Smooth muscle cell (in vitro differentiated cells): Measurements from ENCODE around the gene NPHP1. TPM values are rescaled to one million over a fixed set of nuclear protein-coding genes. Genes with fewer than 3 reads are reported as not detected.

ENCODE experiments used
- DNase-seq: peaks from one replicate; lab custom pipeline; 2025; ENCODE audit not compliant: unreplicated experiment; lab: John Stamatoyannopoulos, UW
- H2AFZ ChIP-seq: fragments of 200-600 bp; sonication (generic); 2 replicates; pipeline ENCODE4 v1.6.0; 2016; ENCODE audit warnings: antibody characterized with exemption, low read depth, mild to moderate bottlenecking
- H3F3A ChIP-seq: fragments of 200-600 bp; sonication (generic); 2 replicates; pipeline ENCODE4 v1.6.0; 2017; ENCODE audit warnings: antibody characterized with exemption, low read depth
- H3K27ac ChIP-seq: fragments of 200-600 bp; sonication (generic); 2 replicates; pipeline ENCODE4 v1.5.1; 2016; ENCODE audit warnings: low read depth, mild to moderate bottlenecking
- H3K27me3 ChIP-seq: fragments of 200-600 bp; sonication (generic); 2 replicates; pipeline ENCODE4 v1.6.1; 2016; ENCODE audit warnings: low read depth, mild to moderate bottlenecking
- H3K36me3 ChIP-seq: fragments of 200-600 bp; sonication (generic); 2 replicates; pipeline ENCODE4 v1.5.1; 2016; ENCODE audit warnings: low read depth
- H3K4me1 ChIP-seq: fragments of 200-600 bp; sonication (generic); 2 replicates; pipeline ENCODE4 v1.5.1; 2016; ENCODE audit warnings: low read depth
- H3K4me2 ChIP-seq: fragments of 200-600 bp; sonication (generic); 2 replicates; pipeline ENCODE4 v1.6.0; 2016; ENCODE audit warnings: mild to moderate bottlenecking
- H3K4me3 ChIP-seq: fragments of 200-600 bp; sonication (generic); 2 replicates; pipeline ENCODE4 v1.5.1; 2016; ENCODE audit warnings: mild to moderate bottlenecking
- H3K79me2 ChIP-seq: fragments of 200-600 bp; sonication (generic); 2 replicates; pipeline ENCODE4 v1.6.0; 2016; ENCODE audit warnings: low read depth, mild to moderate bottlenecking
- H3K9ac ChIP-seq: fragments of 200-600 bp; sonication (generic); 2 replicates; pipeline ENCODE4 v1.6.0; 2016; ENCODE audit warnings: low read depth
- H3K9me3 ChIP-seq: fragments of 200-600 bp; sonication (generic); replicated peaks from 2 replicates; pipeline ENCODE4 v1.5.1; 2016; ENCODE audit warnings: low read depth
- H4K20me1 ChIP-seq: fragments of 200-600 bp; sonication (generic); 2 replicates; pipeline ENCODE4 v1.6.0; 2016; ENCODE audit warnings: low read depth
- WGBS: methylation state at CpG from one replicate; pipeline ENCODE4 v1.1.7; 2016; ENCODE audit warnings: low lambda C conversion rate; 5-methylcytosine and 5-hydroxymethylcytosine counted together
- polyA plus RNA-seq: library from polyadenylated mRNA; unstranded; fragments of >200 nt; fragmentation: Nextera tagmentation; extraction: Ambion mirVana; gene quantifications from 2 replicates; pipeline ENCODE4 v1.2.1, GENCODE V29; 2016
- total RNA-seq: library from RNA; depleted of rRNA; stranded (reverse); fragments of >200 nt; gene quantifications from 2 replicates; pipeline ENCODE4 v1.2.3, GENCODE V29; 2014
- TF ChIP-seq, protein P1 (sequence below): fragments of 200-600 bp; sonication (generic); IDR thresholded peaks from 2 replicates; pipeline ENCODE4 v1.5.1; 2017; ENCODE audit warnings: borderline replicate concordance, mild to moderate bottlenecking, antibody characterized with exemption; ENCODE audit not compliant: insufficient read depth, poor library complexity, severe bottlenecking

Gene NPHP1
- total and polyA plus RNA-seq, 2 experiments from 2014 or later, result 7.0 to 7.7 TPM

DNA sequence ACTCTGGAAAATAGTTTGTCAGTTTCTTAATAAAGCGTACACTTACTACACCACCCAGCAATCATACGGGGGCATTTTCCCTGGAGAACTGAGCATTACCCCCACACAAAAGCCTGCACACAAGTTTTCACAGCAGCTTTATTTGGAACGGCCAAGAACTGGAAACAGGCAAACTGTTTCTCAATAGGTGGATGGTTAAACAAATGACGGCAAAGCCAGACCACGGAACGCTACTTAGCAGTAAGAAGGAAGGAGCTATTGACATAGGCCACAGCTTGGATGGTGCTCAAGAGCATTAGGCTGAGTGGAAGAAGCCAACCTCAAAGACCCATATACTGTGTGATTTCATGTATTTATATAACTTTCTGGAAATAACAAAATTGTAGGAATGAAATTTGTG, 98.2 kb downstream of the NPHP1 start:
- H3K9ac ChIP-seq, result no peak overlapping the region
- H3K27me3 ChIP-seq, result peaks cover 2% of the 10 kb centered on the region
- no peaks in the 10 kb centered on the region for H3K79me2 ChIP-seq
- DNase-seq, result no peak
- no peaks in the 10 kb centered on the region for H3K36me3 ChIP-seq
- H3F3A ChIP-seq, result peaks cover 8% of the 10 kb centered on the region
- H4K20me1 ChIP-seq, result no peaks in the 10 kb centered on the region
- H3K4me2 ChIP-seq, result no peak overlapping the region
- no peaks in the 10 kb centered on the region for H3K4me1 ChIP-seq
- peak overlapping the region; percentile 68 for H3K27ac ChIP-seq
- no peak overlapping the region for H3K4me3 ChIP-seq
- TF ChIP-seq, protein P1, sequence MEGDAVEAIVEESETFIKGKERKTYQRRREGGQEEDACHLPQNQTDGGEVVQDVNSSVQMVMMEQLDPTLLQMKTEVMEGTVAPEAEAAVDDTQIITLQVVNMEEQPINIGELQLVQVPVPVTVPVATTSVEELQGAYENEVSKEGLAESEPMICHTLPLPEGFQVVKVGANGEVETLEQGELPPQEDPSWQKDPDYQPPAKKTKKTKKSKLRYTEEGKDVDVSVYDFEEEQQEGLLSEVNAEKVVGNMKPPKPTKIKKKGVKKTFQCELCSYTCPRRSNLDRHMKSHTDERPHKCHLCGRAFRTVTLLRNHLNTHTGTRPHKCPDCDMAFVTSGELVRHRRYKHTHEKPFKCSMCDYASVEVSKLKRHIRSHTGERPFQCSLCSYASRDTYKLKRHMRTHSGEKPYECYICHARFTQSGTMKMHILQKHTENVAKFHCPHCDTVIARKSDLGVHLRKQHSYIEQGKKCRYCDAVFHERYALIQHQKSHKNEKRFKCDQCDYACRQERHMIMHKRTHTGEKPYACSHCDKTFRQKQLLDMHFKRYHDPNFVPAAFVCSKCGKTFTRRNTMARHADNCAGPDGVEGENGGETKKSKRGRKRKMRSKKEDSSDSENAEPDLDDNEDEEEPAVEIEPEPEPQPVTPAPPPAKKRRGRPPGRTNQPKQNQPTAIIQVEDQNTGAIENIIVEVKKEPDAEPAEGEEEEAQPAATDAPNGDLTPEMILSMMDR, result no peak
- WGBS, result 79% methylated on average over 6 of the region's 6 CpGs
- H3K9me3 ChIP-seq, result no peaks in the 10 kb centered on the region
- H2AFZ ChIP-seq, result no peak overlapping the region

DNA sequence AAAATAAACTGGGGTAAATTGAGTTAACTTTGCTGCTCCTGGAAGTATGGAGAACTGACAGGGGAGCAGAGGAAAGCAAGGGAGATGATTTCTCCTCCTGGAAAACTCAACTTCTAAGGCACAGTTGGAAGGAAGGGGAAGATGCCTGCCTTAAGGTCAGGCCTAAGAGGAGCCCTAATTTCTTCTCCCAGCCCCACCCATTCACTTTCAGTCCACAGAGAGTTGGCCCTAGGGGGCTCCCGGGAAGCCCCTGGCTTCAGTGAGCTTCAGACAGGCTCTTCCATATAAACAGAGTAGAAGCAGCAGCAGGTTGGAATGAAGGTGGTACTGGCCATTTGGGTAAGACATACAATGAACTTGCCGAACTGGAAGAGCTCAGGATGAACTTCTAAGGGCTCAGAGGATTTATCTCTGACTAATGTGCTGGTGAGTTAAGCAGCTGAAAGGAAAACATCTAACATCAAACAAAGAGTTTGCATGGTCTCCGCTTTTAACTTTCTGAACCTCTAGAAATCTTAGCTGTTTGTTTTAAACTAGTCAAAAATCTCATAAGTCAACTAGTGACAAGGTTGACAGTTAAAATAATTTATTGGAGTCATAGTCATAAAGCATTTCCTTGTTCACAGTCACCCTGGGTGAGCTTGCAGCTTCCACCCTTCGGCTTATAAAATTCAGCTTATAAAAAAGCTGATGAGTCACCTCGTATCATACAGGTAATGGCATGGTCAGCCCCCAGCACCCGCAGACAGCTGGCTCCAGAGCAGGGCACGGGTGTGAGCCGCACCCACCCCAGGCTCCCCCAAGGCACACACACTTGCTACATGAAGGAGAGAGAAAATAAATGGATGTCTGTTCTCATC, 99.0 kb downstream of the NPHP1 start:
- DNase-seq, result no peak
- peak overlapping the region; percentile 1 for H3K4me2 ChIP-seq
- no peaks in the 10 kb centered on the region for H3K79me2 ChIP-seq
- H3K9me3 ChIP-seq, result no peaks in the 10 kb centered on the region
- no peaks in the 10 kb centered on the region for H3K36me3 ChIP-seq
- WGBS, result 53% methylated on average over 8 of the region's 8 CpGs
- TF ChIP-seq, protein P1, result no peak
- peaks cover 8% of the 10 kb centered on the region for H3F3A ChIP-seq
- H3K9ac ChIP-seq, result no peak overlapping the region
- H3K27me3 ChIP-seq, result peaks cover 2% of the 10 kb centered on the region
- H3K4me1 ChIP-seq, result no peaks in the 10 kb centered on the region
- no peaks in the 10 kb centered on the region for H4K20me1 ChIP-seq
- no peak overlapping the region for H3K4me3 ChIP-seq
- no peak overlapping the region for H2AFZ ChIP-seq
- peak overlapping the region; percentile 68 for H3K27ac ChIP-seq

DNA sequence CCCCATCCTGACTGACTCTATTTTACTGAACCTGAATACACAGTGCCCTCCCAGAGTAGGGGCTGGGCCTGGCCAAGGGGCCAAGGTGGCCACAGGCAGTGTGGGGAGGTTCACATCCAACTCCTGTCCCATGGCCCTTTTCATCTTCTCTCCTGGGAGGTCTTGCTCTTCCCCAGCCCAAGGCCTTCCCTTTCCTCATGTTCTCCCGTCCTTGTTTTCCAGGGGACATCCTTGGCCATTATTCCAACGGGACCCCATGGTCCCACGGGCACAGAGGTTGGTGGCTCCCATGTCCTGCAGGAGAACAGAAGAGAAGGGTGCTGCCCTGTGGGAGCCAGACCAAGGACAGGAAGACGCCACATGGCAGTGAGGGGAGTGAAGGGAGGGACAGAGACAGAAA, 99.6 kb downstream of the NPHP1 start:
- Histone ChIP-seq H3F3A (peaks cover 8% of the 10 kb centered on the region), H3K9ac (no peak overlapping the region), H3K27ac (peak overlapping the region; percentile 68), H3K79me2 (no peaks in the 10 kb centered on the region), H3K27me3 (peaks cover under 1% of the 10 kb centered on the region), H4K20me1 (no peaks in the 10 kb centered on the region), H3K4me3 (no peak overlapping the region), H3K4me2 (peak overlapping the region; percentile 1), H2AFZ (no peak overlapping the region), H3K36me3 (no peaks in the 10 kb centered on the region), H3K4me1 (no peaks in the 10 kb centered on the region), H3K9me3 (no peaks in the 10 kb centered on the region)
- WGBS, result 92% methylated on average over 4 of the region's 4 CpGs
- DNase-seq, result no peak
- TF ChIP-seq, protein P1, result no peak
